GM19023 (cell line): ENCODE data around the gene KIF1A.

Experiments used
- ATAC-seq: cut with Tn5 transposase; IDR thresholded peaks from one replicate; pipeline ENCODE4 v1.9.1; 2021; ENCODE audit warnings: mild to moderate bottlenecking, moderate library complexity; ENCODE audit not compliant: unreplicated experiment

The KIF1A gene

DNA sequence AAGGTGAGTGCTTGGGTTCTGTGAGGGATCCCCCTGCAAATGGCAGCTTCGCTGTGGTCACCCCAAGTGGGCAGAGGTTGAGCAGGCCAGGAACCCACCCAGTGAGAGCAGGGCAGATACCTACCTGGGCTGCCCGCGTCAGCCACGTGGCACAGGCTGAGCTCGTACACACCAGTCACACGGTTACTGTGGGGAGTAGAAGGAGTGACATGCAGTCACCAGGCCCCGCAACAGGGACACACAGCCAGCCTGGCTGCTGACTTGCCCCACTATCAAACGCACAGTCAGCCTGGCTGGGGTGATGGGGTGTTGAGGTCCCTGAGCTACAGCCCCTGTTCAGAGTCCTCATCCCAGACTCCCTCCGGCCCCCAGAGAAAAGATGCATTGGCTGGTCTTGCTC is 96.2 kb downstream of the KIF1A start:
- ATAC-seq = no peak

- no peak for ATAC-seq
These were observed 97.0 kb downstream of the KIF1A start for GRCh38 chr2:240722796-240723735.

DNA sequence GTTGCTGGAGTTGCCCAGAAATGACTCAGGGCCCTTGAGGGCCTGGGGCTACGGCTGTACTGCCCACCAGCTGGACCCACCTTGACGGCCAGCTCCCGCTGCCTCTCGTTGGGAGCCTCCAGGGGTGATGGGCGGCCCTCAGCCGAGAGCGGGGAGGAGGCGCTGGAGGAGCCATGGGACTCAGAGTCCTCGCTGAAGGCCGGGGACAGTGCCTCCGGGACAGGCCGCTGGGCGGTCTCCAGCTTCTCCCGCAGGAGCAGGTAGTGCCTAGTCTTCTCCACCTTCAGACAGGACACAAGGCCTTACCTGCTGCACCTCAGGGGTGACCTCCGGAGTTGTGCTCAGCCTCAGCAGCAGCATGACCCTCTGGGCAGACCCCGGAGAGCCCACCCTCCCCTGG is 97.6 kb downstream of the KIF1A start:
- ATAC-seq = no peak

DNA sequence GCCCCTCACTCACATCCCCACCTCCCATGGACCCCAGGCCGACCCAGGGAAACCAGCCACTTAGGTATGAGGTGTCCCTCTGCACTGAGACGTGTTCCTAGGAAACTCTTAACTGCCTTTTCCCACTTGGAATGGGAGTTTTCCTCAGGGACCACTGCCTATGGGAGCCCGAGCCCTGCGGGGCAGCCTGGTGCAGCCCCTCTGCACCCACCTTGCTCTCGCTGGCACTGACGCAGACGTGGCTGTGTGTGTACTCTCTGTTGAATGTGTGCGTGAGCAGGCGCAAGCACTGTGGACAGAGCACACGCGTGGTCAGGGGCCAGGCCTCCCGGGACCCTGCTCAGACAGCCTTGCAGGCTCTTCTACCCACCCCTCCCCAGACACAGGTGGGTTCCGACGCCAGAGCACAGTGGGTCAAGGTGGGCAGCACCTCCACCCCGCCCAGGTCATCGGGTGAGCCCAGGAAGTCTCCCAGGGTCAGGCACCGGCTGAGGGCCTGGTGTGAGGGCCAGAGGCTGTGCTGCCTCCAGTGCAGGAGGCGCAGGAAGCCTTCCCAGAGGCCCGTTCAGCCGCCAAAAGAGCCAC is 98.3 kb downstream of the KIF1A start:
- no peak for ATAC-seq

DNA sequence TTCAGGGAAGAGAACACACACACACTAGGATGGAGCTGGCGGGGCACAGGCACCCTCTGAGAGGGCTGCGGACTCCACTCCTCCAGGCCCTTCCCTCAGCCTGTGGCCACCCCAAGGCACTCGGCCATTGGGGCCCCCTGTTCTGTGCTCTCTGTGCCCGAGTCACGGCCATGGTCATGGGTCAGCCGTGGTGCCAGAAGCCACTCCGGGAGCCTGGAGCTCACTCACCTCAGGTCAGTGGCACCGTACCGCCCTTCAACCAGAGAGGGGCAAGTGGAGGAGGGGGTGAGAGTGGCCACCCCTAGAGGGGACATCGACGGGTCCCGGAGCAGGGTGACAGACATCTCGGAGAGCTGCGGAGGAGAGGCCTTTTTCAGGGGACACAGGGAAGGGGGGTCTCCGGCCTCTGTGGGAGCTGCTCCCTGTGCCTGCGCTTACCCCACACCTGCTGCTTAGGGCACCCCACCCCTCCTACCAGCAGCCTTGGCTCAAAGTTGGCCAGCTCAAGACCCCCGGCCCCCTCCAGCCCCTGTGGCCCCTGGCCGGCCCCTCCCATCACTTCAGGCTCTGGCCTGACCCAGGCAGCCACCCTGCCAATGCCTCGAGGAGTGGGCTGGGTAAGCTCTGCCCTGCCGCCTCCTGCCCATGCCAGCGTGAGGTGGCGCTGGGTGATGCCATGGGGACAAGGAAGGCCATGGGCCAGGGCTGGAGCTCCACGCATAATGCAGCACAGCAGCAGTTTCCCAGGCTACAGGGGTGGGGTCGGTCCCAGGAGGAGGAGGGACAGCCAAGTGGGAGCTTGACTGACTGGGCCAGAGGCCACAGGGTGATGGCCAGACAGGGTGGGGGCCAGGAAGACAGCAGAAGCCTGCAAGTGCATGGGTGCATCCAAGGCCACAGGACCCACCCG is 99.1 kb downstream of the KIF1A start:
- no peak for ATAC-seq

GRCh38 chr2:240719676-240720545 is 100.1 kb downstream of the KIF1A start:
- no peak for ATAC-seq

DNA sequence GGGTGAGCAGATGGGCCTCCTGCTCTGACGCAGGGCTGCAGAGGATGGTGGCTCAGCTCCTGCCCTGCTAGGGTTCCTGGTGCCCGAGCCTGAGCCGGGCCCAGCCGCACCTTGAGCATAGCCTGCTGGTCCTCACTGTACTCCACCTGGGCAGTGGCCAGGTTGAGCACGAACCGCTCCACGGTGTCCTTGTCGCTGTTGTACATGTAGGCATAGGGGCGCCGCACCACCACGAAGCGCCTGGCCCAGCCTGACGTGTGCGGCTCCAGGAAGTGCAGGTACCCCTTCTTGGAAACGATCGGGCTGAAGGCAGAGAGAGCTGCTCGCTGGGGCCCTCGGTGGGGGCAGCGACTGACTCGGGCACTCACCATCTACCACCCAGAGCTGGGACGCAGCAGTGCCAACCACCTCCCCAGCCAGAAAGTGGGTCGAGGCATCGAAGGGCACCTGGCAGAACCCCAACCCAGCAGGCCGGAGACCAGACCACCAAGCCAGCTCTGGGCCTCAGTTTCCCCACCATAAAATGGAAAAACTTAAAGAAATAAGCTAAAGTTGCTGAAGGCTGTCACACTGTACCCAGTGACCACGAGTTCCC is 101.0 kb downstream of the KIF1A start:
- ATAC-seq = no peak

DNA sequence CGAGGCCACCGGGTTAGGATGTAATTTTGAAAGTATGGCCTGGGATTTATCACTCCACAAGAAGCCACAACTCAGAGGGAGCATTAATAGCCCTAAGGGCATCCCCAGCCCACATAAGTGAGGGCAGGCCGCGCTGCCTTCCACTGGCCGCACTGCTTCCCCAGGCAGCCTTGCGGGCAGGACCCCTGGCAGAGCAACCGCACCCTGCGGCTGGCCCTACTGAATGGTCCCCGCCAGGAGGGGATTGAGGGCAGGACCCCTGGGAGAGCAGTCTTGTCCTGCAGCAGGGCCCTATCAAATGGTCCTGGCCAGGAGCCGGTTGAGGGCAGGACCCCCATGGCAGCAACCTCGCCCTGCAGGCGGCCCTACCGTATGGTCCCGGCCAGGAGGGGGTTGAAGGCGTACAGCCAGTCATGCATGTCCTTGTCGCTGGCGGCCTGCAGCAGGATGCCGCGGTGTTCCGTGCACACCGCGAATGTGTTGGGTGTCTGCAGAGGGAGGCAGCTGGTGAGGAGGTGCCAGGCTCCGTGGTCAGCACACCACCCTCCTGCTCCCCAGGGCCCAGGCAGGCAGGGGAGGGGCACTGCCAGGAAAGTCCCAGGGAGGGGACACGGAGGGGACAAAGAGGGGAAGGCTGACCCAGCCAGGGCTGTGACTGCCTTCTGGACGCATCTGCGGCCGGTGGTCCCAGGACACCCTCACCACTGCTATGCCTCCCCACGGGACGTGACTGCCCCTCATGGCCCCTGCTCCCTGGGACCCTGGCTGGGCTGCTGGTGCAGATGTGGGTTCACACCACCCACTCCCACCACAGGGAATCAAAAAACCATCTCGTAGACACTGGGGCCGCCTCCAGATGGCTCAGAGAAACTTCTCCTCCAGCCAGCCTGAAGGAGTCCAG is 102.1 kb downstream of the KIF1A start:
- no peak for ATAC-seq

- ATAC-seq = no peak
These were observed 102.8 kb downstream of the KIF1A start for GRCh38 chr2:240717181-240717641.

GRCh38 chr2:240716130-240716798 is 103.8 kb downstream of the KIF1A start:
- no peak for ATAC-seq

- no peak for ATAC-seq
These were observed 105.0 kb downstream of the KIF1A start for GRCh38 chr2:240714747-240715725.

- ATAC-seq = no peak
These were observed 105.9 kb downstream of the KIF1A start for GRCh38 chr2:240713928-240714746.

DNA sequence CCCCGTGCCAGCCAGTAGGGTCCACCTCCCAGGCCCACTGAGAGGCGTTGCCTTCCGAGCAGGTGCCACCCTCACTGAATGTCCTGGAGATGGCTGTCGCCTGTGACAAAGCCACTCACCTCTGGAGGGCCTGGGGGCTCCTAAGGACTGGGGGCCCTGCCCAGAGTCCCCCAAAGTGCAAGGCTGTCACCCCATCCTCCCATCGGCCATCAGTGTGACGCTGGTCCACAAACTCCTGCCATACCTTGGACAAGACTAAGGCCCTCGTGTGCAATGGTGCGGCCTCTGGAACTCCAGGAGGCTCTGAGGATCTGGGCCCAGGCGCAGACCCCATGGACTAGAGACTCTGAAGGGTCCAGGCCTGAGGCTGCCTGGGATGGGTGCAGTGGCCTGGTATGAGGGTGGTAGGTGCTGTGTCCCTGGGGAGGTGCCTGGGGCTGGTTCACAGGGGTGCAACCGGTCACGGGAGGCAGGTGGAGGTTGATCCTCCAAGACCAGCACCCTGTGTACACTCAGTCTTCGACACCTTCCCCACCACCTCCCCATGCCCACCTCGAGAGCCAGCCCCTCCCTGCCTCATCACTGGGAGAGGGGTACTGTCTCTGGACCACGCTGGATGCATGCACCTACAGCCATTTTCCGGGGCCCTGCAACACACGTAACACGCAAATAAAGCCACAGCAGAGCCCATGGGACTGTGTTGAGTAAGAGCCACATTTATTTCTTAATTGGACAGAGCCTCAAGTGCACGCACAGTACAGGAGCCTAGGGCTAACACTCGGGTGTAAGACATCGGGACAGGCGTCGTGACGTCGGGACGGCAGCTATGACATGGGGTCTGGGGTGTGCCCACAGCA is 106.7 kb downstream of the KIF1A start:
- ATAC-seq = no peak

GRCh38 chr2:240712121-240712520 is 107.9 kb downstream of the KIF1A start:
- no peak for ATAC-seq

DNA sequence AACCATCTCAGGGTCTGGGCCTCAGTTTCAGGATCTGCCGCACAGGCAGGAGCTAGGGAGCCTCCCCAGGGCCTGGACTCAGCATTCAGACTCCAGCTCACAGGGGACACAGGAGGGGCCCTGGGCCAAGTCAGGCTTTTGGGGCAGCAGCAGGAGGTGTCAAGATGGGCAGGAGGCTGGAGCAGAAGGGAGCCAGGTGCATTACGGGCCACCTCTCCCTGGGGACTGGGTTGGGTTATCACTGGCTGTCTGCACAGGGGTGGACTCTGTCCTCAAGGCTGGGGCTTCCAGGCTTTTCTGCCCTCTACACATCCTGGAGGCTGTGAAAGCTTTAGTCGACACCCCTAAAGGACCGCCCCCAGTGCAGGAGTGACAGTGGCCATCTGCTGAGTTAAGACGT is 108.3 kb downstream of the KIF1A start:
- ATAC-seq = no peak
